Fibroblast of the conjunctiva (primary cell): Measurements from ENCODE around the gene SYCE3.
"Not testable (repeated sequence)": the region's sequence is repeated elsewhere in the genome, so short reads cannot be mapped to it uniquely, and the experiment has no call there.

Experiments used
- DNase-seq: peaks from one replicate; pipeline ENCODE4 v3.0.0-alpha.2; 2010; ENCODE audit warnings: low read depth

The SYCE3 gene

GRCh38 chr22:50548921-50549790, 13.6 kb downstream of the SYCE3 start:
- DNase-seq: no peak

- DNase-seq: no peak
Measured at GRCh38 chr22:50548040-50548920, 14.4 kb downstream of the SYCE3 start.

- DNase-seq: no peak
Measured at GRCh38 chr22:50547263-50547985, 15.3 kb downstream of the SYCE3 start.

- no peak for DNase-seq
Measured at GRCh38 chr22:50546326-50547262, 16.1 kb downstream of the SYCE3 start.

GRCh38 chr22:50545522-50546325, 17.0 kb downstream of the SYCE3 start, which contains the start of gene KLHDC7B:
KLHDC7B (plus strand) TSS chr22:50545899; CDS start chr22:50546244, 345 bp downstream.
- peak; percentile 29 for DNase-seq

- no peak for DNase-seq
Measured at GRCh38 chr22:50544746-50545253, 17.9 kb downstream of the SYCE3 start.

- DNase-seq: no peak
Measured at GRCh38 chr22:50544078-50544745, 18.5 kb downstream of the SYCE3 start.

GRCh38 chr22:50542416-50542927, 20.2 kb downstream of the SYCE3 start:
- DNase-seq: no peak

GRCh38 chr22:50541667-50542026, 21.1 kb downstream of the SYCE3 start:
- peak; percentile 93 for DNase-seq

GRCh38 chr22:50540381-50540780, 22.3 kb downstream of the SYCE3 start:
- no peak for DNase-seq

- no peak for DNase-seq
Measured at GRCh38 chr22:50537765-50538164, 25.0 kb downstream of the SYCE3 start.

- no peak for DNase-seq
Measured at GRCh38 chr22:50536226-50536625, 26.5 kb downstream of the SYCE3 start.

- no peak for DNase-seq
Measured at GRCh38 chr22:50535113-50535512, 27.6 kb downstream of the SYCE3 start.

GRCh38 chr22:50533856-50534711, 28.6 kb downstream of the SYCE3 start:
- not testable (repeated sequence) for DNase-seq

- DNase-seq: no peak
Measured at GRCh38 chr22:50532824-50533796, 29.6 kb downstream of the SYCE3 start.

- no peak for DNase-seq
Measured at GRCh38 chr22:50531962-50532674, 30.6 kb downstream of the SYCE3 start.
